ENCODE data around the gene HNMT. TPM values are rescaled to one million over a fixed set of nuclear protein-coding genes. Genes with fewer than 3 reads are reported as not detected.

The HNMT gene
- total RNA-seq, 1 donor from 2014 or later = 67.4 TPM

- Histone ChIP-seq H3K27ac (no peak overlapping the region), H3K4me3 (peak overlapping the region; percentile 13)
- TF ChIP-seq CTCF (IDR thresholded peaks at IDR 0.05) = no peak
Measured at GRCh38 chr2:137952586-137953129, 11.6 kb upstream of the HNMT start.

GRCh38 chr2:137955536-137955935, 8.7 kb upstream of the HNMT start:
- no peak overlapping the region for H3K4me3 ChIP-seq
- TF ChIP-seq CTCF (IDR thresholded peaks at IDR 0.05) = no peak
- no peak overlapping the region for H3K27ac ChIP-seq
- no peaks in the 10 kb centered on the region for H3K36me3 ChIP-seq
- no peaks in the 10 kb centered on the region for H3K27me3 ChIP-seq
- H3K4me1 ChIP-seq = no peaks in the 10 kb centered on the region
- H3K9me3 ChIP-seq = no peaks in the 10 kb centered on the region
- DNase-seq (no peak), ATAC-seq (no peak)
- intact Hi-C loops (cut with DNase I) = no loop called here

More at GRCh38 chr2:137952586-137953129, 11.6 kb upstream of the HNMT start:
- H3K27me3 ChIP-seq = no peaks in the 10 kb centered on the region
- intact Hi-C loops (cut with DNase I) = no loop called here
- no peak for DNase-seq
- ATAC-seq = peak; percentile 14
- H3K4me1 ChIP-seq = no peaks in the 10 kb centered on the region
- H3K36me3 ChIP-seq = no peaks in the 10 kb centered on the region
- H3K9me3 ChIP-seq = no peaks in the 10 kb centered on the region

GRCh38 chr2:137957033-137957432, 7.2 kb upstream of the HNMT start:
- intact Hi-C loops (cut with DNase I) = no loop called here
- no peaks in the 10 kb centered on the region for H3K36me3 ChIP-seq
- no peak for ATAC-seq
- H3K27ac ChIP-seq = no peak overlapping the region
- no peak for DNase-seq
- no peak for TF ChIP-seq CTCF (IDR thresholded peaks at IDR 0.05)
- no peak overlapping the region for H3K4me3 ChIP-seq
- no peaks in the 10 kb centered on the region for H3K27me3 ChIP-seq
- no peaks in the 10 kb centered on the region for H3K4me1 ChIP-seq
- H3K9me3 ChIP-seq = no peaks in the 10 kb centered on the region

- H3K36me3 ChIP-seq = no peaks in the 10 kb centered on the region
- no peak for TF ChIP-seq CTCF (IDR thresholded peaks at IDR 0.05)
- intact Hi-C loops (cut with DNase I) = no loop called here
Measured at GRCh38 chr2:137959166-137959565, 5.1 kb upstream of the HNMT start.

GRCh38 chr2:137960223-137960622, 4.0 kb upstream of the HNMT start:
- Histone ChIP-seq H3K4me3 (no peak overlapping the region), H3K27ac (no peak overlapping the region), H3K36me3 (no peaks in the 10 kb centered on the region), H3K27me3 (no peaks in the 10 kb centered on the region), H3K4me1 (peaks cover 8% of the 10 kb centered on the region), H3K9me3 (no peaks in the 10 kb centered on the region)
- intact Hi-C loops (cut with DNase I) = no loop called here
- TF ChIP-seq CTCF (IDR thresholded peaks at IDR 0.05) = no peak
- ATAC-seq = no peak
- no peak for DNase-seq

More at GRCh38 chr2:137959166-137959565, 5.1 kb upstream of the HNMT start:
- Histone ChIP-seq H3K27me3 (no peaks in the 10 kb centered on the region), H3K4me1 (peaks cover 8% of the 10 kb centered on the region), H3K4me3 (no peak overlapping the region), H3K9me3 (no peaks in the 10 kb centered on the region), H3K27ac (no peak overlapping the region)
- DNase-seq = no peak
- ATAC-seq = no peak

- H3K36me3 ChIP-seq = no peaks in the 10 kb centered on the region
- ATAC-seq = no peak
- no peak for TF ChIP-seq CTCF (IDR thresholded peaks at IDR 0.05)
- intact Hi-C loops (cut with DNase I) = no loop called here
- DNase-seq = no peak
- no peak overlapping the region for H3K27ac ChIP-seq
- peaks cover 8% of the 10 kb centered on the region for H3K4me1 ChIP-seq
- H3K27me3 ChIP-seq = no peaks in the 10 kb centered on the region
- H3K4me3 ChIP-seq = no peak overlapping the region
- H3K9me3 ChIP-seq = no peaks in the 10 kb centered on the region
Measured at GRCh38 chr2:137961602-137962001, 2.7 kb upstream of the HNMT start.

Measured in upper lobe of right lung (tissue), 1 donor.